GM19397 (cell line): ENCODE data around the gene ABCF2.

Experiments used
- ATAC-seq: cut with Tn5 transposase; IDR thresholded peaks from one replicate; pipeline ENCODE4 v1.9.1; 2021; ENCODE audit warnings: mild to moderate bottlenecking, moderate library complexity; ENCODE audit not compliant: unreplicated experiment

ABCF2 gene

DNA sequence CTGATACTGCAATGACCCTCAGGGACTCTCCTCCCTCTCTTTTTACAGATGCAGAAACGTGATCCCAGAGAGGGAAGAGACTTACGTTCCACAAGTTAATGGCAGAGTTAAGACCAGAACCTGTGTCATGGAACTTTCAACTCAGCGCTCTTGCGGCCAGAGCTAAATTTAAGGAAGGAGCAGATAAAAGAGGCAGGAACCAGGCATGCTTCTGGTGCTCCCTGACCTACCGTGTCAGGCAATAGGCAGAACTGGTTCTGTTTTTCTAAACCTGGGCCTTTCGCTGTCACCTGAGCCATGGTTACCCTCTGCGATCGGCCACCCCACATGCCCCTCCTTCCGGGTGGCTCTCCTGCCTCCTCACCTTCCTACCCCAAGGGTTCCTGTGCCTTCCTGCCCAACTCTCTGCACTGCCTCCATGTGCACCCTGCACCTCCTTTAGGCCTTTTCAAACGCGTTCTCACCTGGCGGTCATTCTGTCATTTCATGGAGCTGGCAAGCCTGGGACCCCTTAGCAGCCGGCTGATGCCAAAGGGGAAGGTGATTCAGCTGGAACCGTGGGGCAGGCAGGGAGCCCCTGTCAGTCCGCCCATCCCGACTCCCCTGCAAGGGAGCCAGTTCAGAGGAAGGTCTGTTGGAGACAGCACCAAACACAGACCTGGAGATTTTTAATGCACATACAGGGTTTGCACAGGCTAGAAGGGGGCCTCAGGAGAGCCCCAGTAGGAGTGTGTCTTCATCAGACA, 51.8 kb downstream of the ABCF2 start:
- no peak for ATAC-seq

DNA sequence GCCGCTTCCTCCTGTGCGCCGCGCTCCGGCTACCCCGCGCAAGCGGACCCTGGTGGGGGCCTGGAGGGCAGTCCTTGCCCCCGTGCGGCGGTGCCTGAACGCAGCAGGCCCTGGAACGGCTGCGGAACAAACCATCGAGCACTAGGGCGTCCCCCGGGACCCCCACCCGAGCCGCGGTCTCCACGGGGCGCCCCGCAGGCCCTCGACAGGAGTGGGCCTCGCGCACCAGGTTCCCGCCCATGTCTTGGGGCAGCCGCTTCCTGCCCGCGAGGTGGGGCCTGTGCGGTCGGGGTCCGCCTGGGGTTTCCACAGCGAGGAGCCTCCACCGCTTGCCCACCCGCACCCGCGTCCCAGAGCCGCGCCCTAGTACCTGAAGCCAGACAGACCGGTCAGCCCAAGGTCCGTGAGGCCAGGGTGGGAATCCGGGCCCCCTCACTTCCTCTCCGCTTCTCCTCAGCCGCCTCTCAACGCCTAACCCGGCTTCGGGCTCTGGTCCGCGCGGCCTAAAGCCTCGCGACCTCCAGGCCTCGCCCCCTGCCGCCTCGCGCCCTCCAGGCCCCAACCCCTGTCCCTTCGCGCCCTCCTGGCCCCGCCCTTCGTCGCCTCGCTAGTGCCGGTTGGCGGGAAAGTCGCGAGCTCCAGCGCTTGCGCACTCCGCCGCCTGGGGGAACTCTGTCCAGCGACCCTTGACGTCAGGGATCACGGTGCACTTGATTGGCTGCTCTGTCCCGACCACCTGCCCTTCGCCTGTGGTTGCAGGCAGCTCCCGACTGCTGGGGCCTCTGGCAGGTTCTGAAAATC, 52.6 kb downstream of the ABCF2 start:
- no peak for ATAC-seq

DNA sequence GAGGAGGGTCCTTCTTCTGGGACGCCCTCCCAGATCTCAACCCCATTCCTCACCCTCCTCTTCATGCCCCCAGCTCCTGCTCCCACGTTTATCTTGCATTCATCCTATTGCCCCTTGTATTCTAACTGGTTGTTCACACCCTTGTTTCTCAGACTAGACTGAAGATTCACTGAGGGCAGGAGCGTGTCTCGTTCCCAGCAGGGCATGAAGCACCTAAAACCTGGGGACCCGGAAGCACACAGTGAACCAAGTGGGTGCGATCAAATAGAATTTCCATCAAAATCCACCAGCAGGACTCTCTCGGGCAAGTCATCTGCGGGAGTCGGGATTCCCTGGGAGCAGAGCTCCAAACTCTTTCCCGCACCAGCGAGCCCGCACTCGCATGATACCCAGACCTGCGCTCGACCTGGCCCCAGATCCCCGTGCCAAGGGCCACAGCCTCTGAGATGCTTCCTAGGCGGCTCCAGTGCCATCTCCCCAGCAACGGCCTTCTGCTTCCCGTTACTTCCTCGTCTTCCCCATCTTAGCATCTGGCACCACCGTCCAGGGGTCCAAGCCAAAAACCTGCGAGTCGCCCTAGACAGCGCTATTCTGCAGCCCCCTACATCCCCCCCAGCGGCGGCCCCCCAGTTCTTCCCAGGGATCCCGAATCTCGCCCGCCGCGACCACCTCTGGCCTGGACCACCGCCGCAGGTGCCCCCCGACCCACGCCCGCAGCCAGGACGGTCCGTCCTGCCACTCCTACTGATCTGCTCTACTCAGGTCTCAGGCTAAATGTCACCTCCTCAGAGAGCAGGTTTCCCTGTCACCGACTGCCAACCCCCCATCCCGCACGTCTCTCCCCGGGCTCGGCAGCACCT, 53.4 kb downstream of the ABCF2 start:
- no peak for ATAC-seq

DNA sequence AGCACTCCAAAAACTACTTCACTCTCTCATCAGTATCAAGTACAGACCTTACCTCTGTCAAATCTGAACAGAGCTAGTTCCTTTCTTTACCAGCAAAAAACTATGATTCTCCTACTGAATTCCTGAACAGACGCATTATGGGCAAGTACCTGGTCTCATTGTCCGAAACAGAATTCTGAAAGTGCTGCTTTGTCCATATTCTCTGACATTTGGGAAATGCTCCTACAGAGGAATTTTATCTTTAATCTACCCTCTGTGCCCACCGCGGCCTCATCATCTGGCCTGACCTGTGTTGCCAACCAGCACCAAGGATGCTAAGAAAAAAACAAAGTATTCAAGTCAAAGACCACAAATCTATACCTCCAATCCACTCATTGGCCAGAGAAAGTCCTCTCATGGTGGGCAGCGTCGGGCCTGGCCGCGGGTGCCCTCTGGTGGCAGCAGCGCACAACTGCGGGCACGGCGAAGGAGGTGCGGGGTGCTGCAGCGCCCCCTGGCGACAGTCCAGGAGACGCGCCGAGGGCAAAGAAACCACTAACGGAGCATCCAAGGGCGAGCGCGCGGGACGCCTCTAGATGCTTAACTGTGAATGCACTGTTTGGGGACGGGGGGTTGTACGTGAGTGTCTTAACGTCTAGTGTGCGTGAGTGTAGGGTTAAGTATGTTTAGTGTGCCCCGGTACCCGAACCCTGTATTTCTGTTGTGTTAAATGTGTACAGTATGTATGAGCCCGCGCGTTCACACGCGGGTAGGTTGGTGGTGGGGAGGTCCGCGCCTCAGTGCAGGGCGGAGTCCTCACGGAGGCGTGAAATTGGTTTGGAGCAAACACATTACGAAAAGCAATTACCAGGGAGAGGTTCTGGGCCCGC, 54.5 kb downstream of the ABCF2 start:
- peak; percentile 66 for ATAC-seq

DNA sequence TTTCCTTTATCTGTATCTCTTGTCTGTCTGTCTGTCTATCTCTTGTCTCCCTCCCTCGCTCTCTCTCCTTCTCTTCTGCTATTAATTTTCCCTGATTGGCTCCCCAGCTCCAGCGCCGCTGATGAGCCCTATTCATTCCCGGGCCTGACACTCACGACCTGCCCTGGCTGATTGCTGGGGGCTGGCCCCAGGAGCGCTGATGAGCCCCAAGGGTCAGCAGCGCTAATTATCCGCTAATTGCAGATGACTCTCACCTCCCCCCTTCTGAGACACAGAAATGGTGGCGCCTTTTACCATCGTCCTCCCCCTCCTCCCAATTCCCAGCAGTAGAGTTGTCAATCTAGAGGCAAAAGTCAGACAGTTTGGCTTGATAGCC, 58.2 kb downstream of the ABCF2 start:
- ATAC-seq: no peak

DNA sequence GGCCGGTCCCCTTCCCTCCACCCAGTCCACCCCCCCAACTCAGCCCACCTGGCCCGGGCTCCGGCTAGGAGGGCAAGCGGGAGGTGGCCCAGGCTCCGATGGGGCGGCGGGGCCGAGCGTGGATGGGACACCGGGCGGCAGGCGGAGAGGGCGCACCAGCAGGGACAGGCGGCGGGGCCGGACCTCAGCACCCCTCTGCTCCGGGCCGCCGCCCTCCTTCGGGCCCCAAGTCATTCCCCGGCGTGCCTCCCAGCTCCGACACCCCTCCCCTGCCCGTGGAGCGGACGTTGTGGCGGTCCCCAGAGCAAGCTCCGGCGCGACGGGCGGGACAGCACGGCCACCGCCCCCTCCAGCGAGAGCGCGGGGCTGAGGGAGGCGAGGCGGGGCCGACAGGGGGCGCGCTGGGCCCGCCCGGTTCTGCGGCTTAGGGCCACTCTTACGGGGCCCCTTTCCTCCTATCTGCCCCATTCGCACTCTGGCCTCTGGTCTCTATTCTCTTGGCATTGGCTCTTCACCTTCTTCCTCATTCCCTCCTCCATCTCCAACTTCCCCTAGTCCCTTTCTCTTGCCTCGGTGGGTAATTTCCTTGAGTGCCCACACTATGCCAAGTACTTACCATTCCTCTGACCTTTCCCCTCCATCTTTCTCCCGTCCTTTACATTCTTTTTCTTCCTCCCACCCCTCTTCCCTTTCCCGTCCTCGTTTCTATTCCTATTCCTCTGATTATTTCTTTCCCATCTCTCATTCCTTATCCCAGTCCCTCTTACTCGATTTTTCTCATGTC, 58.8 kb downstream of the ABCF2 start:
- ATAC-seq: no peak

DNA sequence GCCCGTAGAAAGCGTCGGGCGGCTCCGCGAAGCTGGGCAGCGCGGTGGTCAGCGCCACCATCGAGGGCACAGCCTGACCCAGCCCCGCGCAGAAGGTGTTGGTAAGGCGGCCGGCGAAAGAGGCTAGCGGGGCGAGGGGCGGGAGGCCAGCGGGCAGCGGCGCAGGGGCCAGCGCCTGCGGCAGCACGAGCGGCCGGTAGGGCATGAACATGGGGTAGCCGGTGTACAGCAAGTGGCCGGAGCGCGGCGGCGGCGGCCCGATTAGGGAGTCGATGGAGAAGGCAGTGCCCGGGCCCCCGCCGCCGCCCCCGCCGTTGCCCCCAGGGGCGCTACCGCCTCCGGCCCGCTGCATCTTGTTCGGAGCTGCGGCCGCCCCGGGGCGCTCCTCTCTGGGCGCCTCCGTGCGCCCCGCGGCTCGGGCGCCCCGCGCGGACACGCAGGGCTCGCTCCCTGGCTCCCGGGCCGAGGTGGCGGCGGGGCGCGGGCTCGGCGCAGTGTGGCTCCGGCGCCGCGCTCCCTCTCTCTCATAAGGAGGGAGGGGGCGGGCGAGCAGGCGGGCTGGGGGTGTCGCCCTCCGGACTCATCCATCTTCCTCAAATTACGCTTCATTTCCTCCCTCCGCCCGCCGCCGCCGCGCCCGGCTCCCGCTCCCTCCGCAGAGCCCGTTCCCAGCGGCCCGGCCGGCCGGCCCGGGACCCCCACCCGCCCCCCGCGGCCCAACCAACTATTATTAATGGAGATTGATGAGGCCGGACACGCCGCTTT, 59.6 kb downstream of the ABCF2 start, which contains the start of gene GBX1:
TSS of gene GBX1 (minus strand) at position 498 of the 765 bp plus-strand sequence. CDS start at position 352, 146 bp downstream.
- no peak for ATAC-seq

DNA sequence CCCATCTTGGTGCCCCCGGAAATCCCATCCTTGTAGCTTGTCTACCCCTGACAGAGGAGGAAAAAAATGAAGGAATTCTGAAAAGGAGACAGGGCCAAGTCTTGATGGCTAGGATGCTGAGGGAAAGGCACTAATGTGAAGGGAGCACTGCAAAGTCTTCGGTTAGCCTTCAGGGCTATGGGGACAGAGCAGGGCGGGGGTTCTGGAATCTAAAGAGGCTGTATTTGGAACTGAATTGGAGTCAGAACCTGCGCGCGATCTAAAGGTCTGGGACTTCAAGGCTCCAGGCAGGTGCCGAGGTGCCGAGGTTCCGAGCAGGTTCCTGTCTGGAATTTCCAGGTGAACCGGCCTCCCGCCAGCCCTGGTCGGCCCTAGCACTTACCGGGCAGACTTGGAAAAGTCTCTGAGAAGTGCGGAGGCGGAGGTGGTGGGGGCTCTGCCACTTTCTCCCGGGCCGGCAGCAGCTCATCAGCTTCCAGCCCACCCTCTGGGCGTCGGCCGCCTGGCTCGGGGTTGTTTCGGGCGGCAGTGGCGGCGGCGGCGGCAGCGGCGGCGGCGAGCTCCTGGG, 60.3 kb downstream of the ABCF2 start:
- ATAC-seq: no peak
